ENCODE results near the gene LRRC8D.

Gene LRRC8D

GRCh38 chr1:89896105-89896942 is 75.5 kb downstream of the LRRC8D start:
- DNase-seq (ENCODE audit: low read depth, low spot score) = no peak

GRCh38 chr1:89897347-89898133 is 76.7 kb downstream of the LRRC8D start:
- DNase-seq (ENCODE audit: low read depth, low spot score) = no peak

GRCh38 chr1:89898150-89898549 is 77.3 kb downstream of the LRRC8D start:
- no peak for DNase-seq (ENCODE audit: low read depth, low spot score)

GRCh38 chr1:89898695-89899470 is 78.1 kb downstream of the LRRC8D start:
- DNase-seq (ENCODE audit: low read depth, low spot score) = no peak

GRCh38 chr1:89900323-89900722 is 79.5 kb downstream of the LRRC8D start:
- DNase-seq (ENCODE audit: low read depth, low spot score) = no peak

- no peak for DNase-seq (ENCODE audit: low read depth, low spot score)
These were observed 80.2 kb downstream of the LRRC8D start for GRCh38 chr1:89900791-89901708.

GRCh38 chr1:89901957-89902669 is 81.3 kb downstream of the LRRC8D start:
- DNase-seq (ENCODE audit: low read depth, low spot score) = no peak

GRCh38 chr1:89903550-89903949 is 82.7 kb downstream of the LRRC8D start:
- DNase-seq (ENCODE audit: low read depth, low spot score) = no peak

GRCh38 chr1:89904219-89904980 is 83.6 kb downstream of the LRRC8D start:
- no peak for DNase-seq (ENCODE audit: low read depth, low spot score)

- no peak for DNase-seq (ENCODE audit: low read depth, low spot score)
These were observed 84.7 kb downstream of the LRRC8D start for GRCh38 chr1:89905395-89906058.

GRCh38 chr1:89906088-89906487 is 85.3 kb downstream of the LRRC8D start:
- no peak for DNase-seq (ENCODE audit: low read depth, low spot score)

GRCh38 chr1:89907727-89908212 is 86.9 kb downstream of the LRRC8D start:
- no peak for DNase-seq (ENCODE audit: low read depth, low spot score)

- DNase-seq (ENCODE audit: low read depth, low spot score) = no peak
These were observed 87.4 kb downstream of the LRRC8D start for GRCh38 chr1:89908273-89908671.

GRCh38 chr1:89908672-89909436 is 88.0 kb downstream of the LRRC8D start:
- DNase-seq (ENCODE audit: low read depth, low spot score) = no peak

GRCh38 chr1:89910268-89910667 is 89.4 kb downstream of the LRRC8D start:
- no peak for DNase-seq (ENCODE audit: low read depth, low spot score)

GRCh38 chr1:89910780-89911179 is 89.9 kb downstream of the LRRC8D start:
- DNase-seq (ENCODE audit: low read depth, low spot score) = peak; percentile 84

- DNase-seq (ENCODE audit: low read depth, low spot score) = no peak
These were observed 90.6 kb downstream of the LRRC8D start for GRCh38 chr1:89911191-89911991.
